Measurements from ENCODE around the gene MDP1. TPM values are rescaled to one million over a fixed set of nuclear protein-coding genes. Genes with fewer than 3 reads are reported as not detected.
A peak's percentile ranks its signal among the peaks of the same experiment; 100 is the strongest.

MDP1 gene
- total RNA-seq, 1 donor from 2014 or later, result 58.8 TPM

GRCh38 chr14:24235804-24236688 lies 20.2 kb upstream of the MDP1 start:
- Histone ChIP-seq H3K27me3 (no peaks in the 10 kb centered on the region), H3K9me3 (no peaks in the 10 kb centered on the region), H3K4me1 (peaks cover 18 to 36% of the 10 kb centered on the region in 2 donors), H3K27ac (no peak overlapping the region), H3K4me3 (no peak overlapping the region), H3K36me3 (peaks cover 35 to 64% of the 10 kb centered on the region in 2 donors)
- DNase-seq (ENCODE audit: low spot score in 2 of 2), result peak in 1 of 2 donors; percentile 28
- no peak for TF ChIP-seq CTCF (IDR thresholded peaks at IDR 0.05)
- intact Hi-C loops (cut with DNase I), result no loop called here

GRCh38 chr14:24234095-24235005 lies 18.5 kb upstream of the MDP1 start:
- DNase-seq (ENCODE audit: low spot score in 2 of 2), result peak in 1 of 2 donors; percentile 11
- peaks cover 21 to 47% of the 10 kb centered on the region in 2 donors for H3K36me3 ChIP-seq
- H3K27me3 ChIP-seq, result no peaks in the 10 kb centered on the region
- H3K27ac ChIP-seq, result peak overlapping the region; percentile 5 to 89
- TF ChIP-seq CTCF (IDR thresholded peaks at IDR 0.05), result no peak
- peaks cover 10 to 25% of the 10 kb centered on the region in 2 donors for H3K4me1 ChIP-seq
- no peak overlapping the region for H3K4me3 ChIP-seq
- intact Hi-C loops (cut with DNase I), result loop anchor here (5.0 kb wide), 2 partner anchors 38 to 87 kb away; partner anchors contain the start of genes PSME2, RABGGTA and RNF31
- H3K9me3 ChIP-seq, result no peaks in the 10 kb centered on the region

GRCh38 chr14:24233538-24233866 lies 17.6 kb upstream of the MDP1 start:
- Histone ChIP-seq H3K4me1 (peaks cover 10 to 20% of the 10 kb centered on the region in 2 donors), H3K27ac (peak overlapping the region; percentile 86 to 89), H3K4me3 (peak overlapping the region; percentile 85 to 90), H3K27me3 (no peaks in the 10 kb centered on the region), H3K36me3 (peaks cover 20 to 43% of the 10 kb centered on the region in 2 donors), H3K9me3 (no peaks in the 10 kb centered on the region)
- no peak for DNase-seq (ENCODE audit: low spot score in 2 of 2)
- TF ChIP-seq CTCF (IDR thresholded peaks at IDR 0.05), result no peak
- intact Hi-C loops (cut with DNase I), result loop anchor here (5.0 kb wide), 2 partner anchors 39 to 86 kb away; partner anchors contain the start of genes PSME2, RABGGTA and RNF31

- Histone ChIP-seq H3K9me3 (no peaks in the 10 kb centered on the region), H3K4me1 (peaks cover 10 to 20% of the 10 kb centered on the region in 2 donors), H3K27ac (peak within 1 kb of the TSS; percentile 86 to 89), H3K27me3 (no peaks in the 10 kb centered on the region), H3K4me3 (peak within 1 kb of the TSS; percentile 85 to 90), H3K36me3 (peaks cover 17 to 40% of the 10 kb centered on the region in 2 donors)
- DNase-seq (ENCODE audit: low spot score in 2 of 2), result no peak
- TF ChIP-seq CTCF (IDR thresholded peaks at IDR 0.05), result no peak
- intact Hi-C loops (cut with DNase I), result loop anchor here (1.0 to 5.0 kb wide), 5 partner anchors 9 to 86 kb away; partner anchors contain the start of genes MDP1, PSME2, RABGGTA and RNF31
Measured at GRCh38 chr14:24232645-24233537, 17.0 kb upstream of the MDP1 start, which contains the start of gene GMPR2. Gene GMPR2 (plus strand): TSS chr14:24232929. CDS start chr14:24233254, 325 bp downstream.

Data from ascending aorta (tissue), 2 donors.